ENCODE measurements around the gene DENND11.

GRCh38 chr7:141717450-141717849, 15.5 kb upstream of the DENND11 start:
- no peak for TF ChIP-seq POLR2A (IDR thresholded peaks at IDR 0.05)
- no peak for TF ChIP-seq CTCF (IDR thresholded peaks at IDR 0.05)
- TF ChIP-seq EP300 (IDR thresholded peaks at IDR 0.05): no peak
